Tibial artery (tissue), 4 donors: Measurements from ENCODE around the gene AKIRIN2.
A peak's percentile ranks its signal among the peaks of the same experiment; 100 is the strongest.

Experiments
- DNase-seq, 2 donors: peaks; one replicate each; pipeline ENCODE4 v3.0.0-alpha.2; 2019
- H3K27ac ChIP-seq, 2 donors: fragments of 200-600 bp; sonication (generic) in 1 of 2; 1 replicate in 1 of 2; 2 replicates in 1 of 2; pipeline ENCODE4 v1.5.1; 2018 to 2019; ENCODE audit warnings: mild to moderate bottlenecking in 1 of 2
- H3K27me3 ChIP-seq, 2 donors: fragments of 200-600 bp; sonication (generic) in 1 of 2; one replicate each; pipeline versions ENCODE4 v1.5.1 to v1.6.0; 2016 to 2019
- H3K36me3 ChIP-seq, 3 donors: fragments of 200-600 bp; sonication (generic) in 2 of 3; one replicate each; pipeline ENCODE4 v1.5.1; 2016 to 2019; ENCODE audit warnings: mild to moderate bottlenecking in 2 of 3
- H3K4me1 ChIP-seq, 4 donors: fragments of 200-600 bp; sonication (generic) in 2 of 4; 1 replicate in 3 of 4; 2 replicates in 1 of 4; pipeline ENCODE4 v1.5.1; 2016 to 2019
- H3K4me3 ChIP-seq, 2 donors: fragments of 200-600 bp; sonication (generic) in 1 of 2; 1 replicate in 1 of 2; 2 replicates in 1 of 2; pipeline ENCODE4 v1.5.1; 2018 to 2019; ENCODE audit warnings: mild to moderate bottlenecking in 2 of 2
- H3K9me3 ChIP-seq, 3 donors: fragments of 200-600 bp; sonication (generic) in 1 of 3; one replicate each; pipeline ENCODE4 v1.5.1; 2016 to 2019
- CTCF ChIP-seq, 2 experiments: fragments of 200-600 bp in 1 of 2; fragments of 450-650 bp in 1 of 2; IDR thresholded peaks; one replicate each; pipeline ENCODE4 v1.5.1; 2017 to 2019; ENCODE audit warnings: antibody characterized with exemption in 2 of 2, mild to moderate bottlenecking in 1 of 2, moderate library complexity in 1 of 2
- intact Hi-C: fragments of 100-400 bp; cut with DNase I; formaldehyde crosslinking; loops from one replicate; pipeline ENCODE4 v1.15.0; 2023; ENCODE audit warnings: low total_unique reads

AKIRIN2 gene

GRCh38 chr6:87701676-87702588 lies at the start of gene AKIRIN2:
Gene AKIRIN2 (minus strand): TSS chr6:87702233. CDS start chr6:87701684, 549 bp downstream.
- Histone ChIP-seq H3K27ac (peak within 1 kb of the TSS; percentile 93 to 97), H3K4me3 (peak within 1 kb of the TSS; percentile 73 to 98), H3K4me1 (peaks cover 0 to 38% (median 11%) of the 10 kb centered on the region in 4 donors), H3K9me3 (no peaks in the 10 kb centered on the region), H3K36me3 (no peaks in the 10 kb centered on the region), H3K27me3 (no peaks in the 10 kb centered on the region)
- no peak for TF ChIP-seq CTCF (IDR thresholded peaks at IDR 0.05)
- DNase-seq, result peak; percentile 97 to 98
- intact Hi-C loops, result loop anchor here (1.0 kb wide), 1 partner anchor 112 kb away; the partner anchor contains the start of gene ORC3

- Histone ChIP-seq H3K9me3 (no peaks in the 10 kb centered on the region), H3K27me3 (no peaks in the 10 kb centered on the region), H3K27ac (no peak overlapping the region), H3K36me3 (no peaks in the 10 kb centered on the region), H3K4me1 (no peaks in the 10 kb centered on the region), H3K4me3 (no peak overlapping the region)
- no peak for DNase-seq
- TF ChIP-seq CTCF (IDR thresholded peaks at IDR 0.05), result no peak
- intact Hi-C loops, result no loop called here
Measured at GRCh38 chr6:87747646-87748045, 45.6 kb upstream of the AKIRIN2 start.

- H3K4me1 ChIP-seq, result no peaks in the 10 kb centered on the region
- H3K27ac ChIP-seq, result no peak overlapping the region
- TF ChIP-seq CTCF (IDR thresholded peaks at IDR 0.05), result no peak
- H3K4me3 ChIP-seq, result no peak overlapping the region
- intact Hi-C loops, result no loop called here
- H3K27me3 ChIP-seq, result no peaks in the 10 kb centered on the region
- no peaks in the 10 kb centered on the region for H3K9me3 ChIP-seq
- no peak for DNase-seq
- no peaks in the 10 kb centered on the region for H3K36me3 ChIP-seq
Measured at GRCh38 chr6:87745966-87746721, 44.1 kb upstream of the AKIRIN2 start.

GRCh38 chr6:87743454-87743853 lies 41.4 kb upstream of the AKIRIN2 start:
- Histone ChIP-seq H3K27ac (no peak overlapping the region), H3K9me3 (no peaks in the 10 kb centered on the region), H3K36me3 (no peaks in the 10 kb centered on the region), H3K4me1 (no peaks in the 10 kb centered on the region), H3K4me3 (no peak overlapping the region), H3K27me3 (no peaks in the 10 kb centered on the region)
- no peak for TF ChIP-seq CTCF (IDR thresholded peaks at IDR 0.05)
- DNase-seq, result no peak
- intact Hi-C loops, result no loop called here

- DNase-seq, result peak in 1 of 2 donors; percentile 36
- H3K36me3 ChIP-seq, result no peaks in the 10 kb centered on the region
- H3K4me3 ChIP-seq, result no peak overlapping the region
- no peaks in the 10 kb centered on the region for H3K27me3 ChIP-seq
- no peak for TF ChIP-seq CTCF (IDR thresholded peaks at IDR 0.05)
- H3K9me3 ChIP-seq, result no peaks in the 10 kb centered on the region
- no peak overlapping the region for H3K27ac ChIP-seq
- H3K4me1 ChIP-seq, result no peaks in the 10 kb centered on the region
- intact Hi-C loops, result no loop called here
Measured at GRCh38 chr6:87742106-87742505, 40.1 kb upstream of the AKIRIN2 start.
